HG02623 (cell line): ENCODE results near the gene OTULIN.
A peak's percentile ranks its signal among the peaks of the same experiment; 100 is the strongest.

Source experiments
- ATAC-seq: cut with Tn5 transposase; IDR thresholded peaks from one replicate; pipeline ENCODE4 v1.9.1; 2021; ENCODE audit warnings: moderate library complexity; ENCODE audit not compliant: unreplicated experiment

Gene OTULIN

GRCh38 chr5:14664270-14665100 lies at the start of gene OTULIN:
TSS of gene OTULIN (plus strand) at chr5:14664718. CDS start at chr5:14664826, 108 bp downstream.
- ATAC-seq = peak; percentile 58

GRCh38 chr5:14615365-14615764 lies 49.2 kb upstream of the OTULIN start:
- ATAC-seq = no peak

GRCh38 chr5:14617441-14617840 lies 47.1 kb upstream of the OTULIN start:
- ATAC-seq = no peak

GRCh38 chr5:14627270-14627669 lies 37.2 kb upstream of the OTULIN start:
- no peak for ATAC-seq

GRCh38 chr5:14628346-14628745 lies 36.2 kb upstream of the OTULIN start:
- no peak for ATAC-seq

GRCh38 chr5:14630671-14631070 lies 33.8 kb upstream of the OTULIN start:
- no peak for ATAC-seq

- ATAC-seq = no peak
Measured at GRCh38 chr5:14635656-14636055, 28.9 kb upstream of the OTULIN start.

- no peak for ATAC-seq
Measured at GRCh38 chr5:14640765-14641164, 23.8 kb upstream of the OTULIN start.

GRCh38 chr5:14644623-14645237 lies 19.8 kb upstream of the OTULIN start:
- ATAC-seq = no peak

GRCh38 chr5:14650052-14650451 lies 14.5 kb upstream of the OTULIN start:
- no peak for ATAC-seq

- ATAC-seq = no peak
Measured at GRCh38 chr5:14655146-14655741, 9.3 kb upstream of the OTULIN start.

GRCh38 chr5:14656898-14657297 lies 7.6 kb upstream of the OTULIN start:
- no peak for ATAC-seq

GRCh38 chr5:14659821-14660607 lies 4.5 kb upstream of the OTULIN start:
- ATAC-seq = no peak

- no peak for ATAC-seq
Measured at GRCh38 chr5:14660833-14661232, 3.7 kb upstream of the OTULIN start.

- ATAC-seq = no peak
Measured at GRCh38 chr5:14662721-14663260, 1.7 kb upstream of the OTULIN start.

- peak; percentile 19 for ATAC-seq
Measured at GRCh38 chr5:14663734-14664269, 716 bp upstream of the OTULIN start.

GRCh38 chr5:14665101-14665822 lies 744 bp downstream of the OTULIN start:
- ATAC-seq = no peak

- peak; percentile 32 for ATAC-seq
Measured at GRCh38 chr5:14665949-14666348, 1.4 kb downstream of the OTULIN start.

- no peak for ATAC-seq
Measured at GRCh38 chr5:14666357-14666756, 1.8 kb downstream of the OTULIN start.

- no peak for ATAC-seq
Measured at GRCh38 chr5:14667290-14667689, 2.8 kb downstream of the OTULIN start.
